Measurements from ENCODE around the gene CDH18.
"Not testable (repeated sequence)": the region's sequence is repeated elsewhere in the genome, so short reads cannot be mapped to it uniquely, and the experiment has no call there.

CDH18 gene

DNA sequence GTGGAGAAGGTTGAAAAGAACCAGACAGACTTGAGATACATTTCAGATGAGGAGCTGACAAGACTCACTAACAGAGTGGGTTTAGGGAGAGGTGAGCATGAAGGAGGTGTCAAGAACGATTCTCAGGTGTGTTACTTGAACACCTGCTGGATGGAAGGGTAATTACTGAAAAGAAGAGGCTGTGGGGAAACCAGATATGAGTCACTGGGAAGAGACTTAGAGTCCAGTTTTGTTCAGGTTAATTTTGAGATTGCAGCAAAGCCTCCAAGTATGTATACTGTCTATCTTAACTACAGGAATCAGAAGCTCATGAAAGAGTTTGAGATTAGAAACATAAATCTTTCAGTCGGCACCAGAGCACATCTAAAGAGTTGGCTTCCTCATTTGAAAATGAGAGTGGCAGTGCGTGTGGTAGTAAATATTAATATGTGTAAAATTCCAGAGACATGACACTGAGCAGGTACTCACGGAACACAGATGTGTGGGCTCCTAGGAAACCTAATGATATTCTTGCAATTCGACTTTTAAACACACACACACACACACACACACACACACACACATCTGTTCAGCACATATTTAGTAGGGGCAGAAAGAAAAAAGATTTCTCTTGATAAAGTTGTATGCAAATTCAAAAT is 197.1 kb downstream of the CDH18 start:
- TF ChIP-seq, protein P1, sequence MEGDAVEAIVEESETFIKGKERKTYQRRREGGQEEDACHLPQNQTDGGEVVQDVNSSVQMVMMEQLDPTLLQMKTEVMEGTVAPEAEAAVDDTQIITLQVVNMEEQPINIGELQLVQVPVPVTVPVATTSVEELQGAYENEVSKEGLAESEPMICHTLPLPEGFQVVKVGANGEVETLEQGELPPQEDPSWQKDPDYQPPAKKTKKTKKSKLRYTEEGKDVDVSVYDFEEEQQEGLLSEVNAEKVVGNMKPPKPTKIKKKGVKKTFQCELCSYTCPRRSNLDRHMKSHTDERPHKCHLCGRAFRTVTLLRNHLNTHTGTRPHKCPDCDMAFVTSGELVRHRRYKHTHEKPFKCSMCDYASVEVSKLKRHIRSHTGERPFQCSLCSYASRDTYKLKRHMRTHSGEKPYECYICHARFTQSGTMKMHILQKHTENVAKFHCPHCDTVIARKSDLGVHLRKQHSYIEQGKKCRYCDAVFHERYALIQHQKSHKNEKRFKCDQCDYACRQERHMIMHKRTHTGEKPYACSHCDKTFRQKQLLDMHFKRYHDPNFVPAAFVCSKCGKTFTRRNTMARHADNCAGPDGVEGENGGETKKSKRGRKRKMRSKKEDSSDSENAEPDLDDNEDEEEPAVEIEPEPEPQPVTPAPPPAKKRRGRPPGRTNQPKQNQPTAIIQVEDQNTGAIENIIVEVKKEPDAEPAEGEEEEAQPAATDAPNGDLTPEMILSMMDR (IDR thresholded peaks at IDR 0.05; ENCODE audit: low read length, missing control alignments) = no peak
- H3K4me3 ChIP-seq (replicated peaks; ENCODE audit: low read depth, low read length) = no peak overlapping the region
- DNase-seq (ENCODE audit: low read depth) = no peak

DNA sequence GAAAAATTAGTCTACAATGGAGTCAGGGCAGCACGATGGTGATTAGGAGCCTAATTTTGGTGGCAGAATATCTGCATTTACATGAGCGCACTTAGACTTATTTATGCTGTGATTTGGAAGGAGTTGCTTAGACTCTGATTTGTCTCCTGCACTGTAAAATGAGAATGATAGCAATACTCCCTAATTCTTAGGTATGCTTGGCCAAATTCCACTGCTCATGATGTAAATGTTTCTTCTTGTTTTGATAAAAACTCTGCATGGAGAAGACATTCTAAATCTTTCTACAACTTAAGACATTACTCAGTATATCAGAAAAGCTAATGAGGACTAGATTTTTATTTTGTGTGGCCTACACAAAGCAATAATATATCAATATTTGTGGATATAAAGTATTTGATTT is 205.4 kb downstream of the CDH18 start:
- peak; percentile 10 for DNase-seq (ENCODE audit: low read depth)
- TF ChIP-seq, protein P1 (IDR thresholded peaks at IDR 0.05; ENCODE audit: low read length, missing control alignments) = no peak

DNA sequence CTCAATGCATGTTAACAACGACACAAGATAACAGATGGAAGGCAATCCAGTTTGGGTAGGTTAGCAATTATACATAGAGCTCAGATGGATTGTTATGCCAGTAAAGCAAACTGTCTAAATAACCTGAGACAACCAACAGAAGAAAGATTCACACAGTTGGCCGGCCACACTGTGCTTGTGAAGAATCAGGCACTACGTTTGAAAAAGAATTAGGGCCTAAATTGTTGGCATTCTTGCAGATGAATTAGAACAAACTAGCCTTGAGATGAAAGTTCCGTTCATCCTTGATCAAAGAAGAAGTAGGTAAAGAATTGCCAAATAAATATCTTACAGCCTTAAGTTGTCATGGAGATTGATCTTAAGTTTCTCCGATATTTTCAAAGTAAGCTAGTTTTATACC is 210.6 kb downstream of the CDH18 start:
- no peak for DNase-seq (ENCODE audit: low read depth)

More for the DNA sequence above, 205.4 kb downstream of the CDH18 start:
- H3K4me3 ChIP-seq (replicated peaks; ENCODE audit: low read depth, low read length) = no peak overlapping the region

GRCh38 chr5:19776886-19777285 is 211.1 kb downstream of the CDH18 start:
- H3K4me3 ChIP-seq (replicated peaks; ENCODE audit: low read depth, low read length); DNase-seq (ENCODE audit: low read depth): not testable (repeated sequence)

More for the DNA sequence above, 210.6 kb downstream of the CDH18 start:
- no peak overlapping the region for H3K4me3 ChIP-seq (replicated peaks; ENCODE audit: low read depth, low read length)
- TF ChIP-seq, protein P1 (IDR thresholded peaks at IDR 0.05; ENCODE audit: low read length, missing control alignments) = no peak

GRCh38 chr5:19771174-19771835 is 216.7 kb downstream of the CDH18 start:
- DNase-seq (ENCODE audit: low read depth) = peak; percentile 45
- no peak overlapping the region for H3K4me3 ChIP-seq (replicated peaks; ENCODE audit: low read depth, low read length)
- TF ChIP-seq, protein P1 (IDR thresholded peaks at IDR 0.05; ENCODE audit: low read length, missing control alignments) = no peak

- peak; percentile 32 for DNase-seq (ENCODE audit: low read depth)
- no peak overlapping the region for H3K4me3 ChIP-seq (replicated peaks; ENCODE audit: low read depth, low read length)
- TF ChIP-seq, protein P1 (IDR thresholded peaks at IDR 0.05; ENCODE audit: low read length, missing control alignments) = no peak
These were observed 217.6 kb downstream of the CDH18 start for GRCh38 chr5:19770396-19770795.

- peak; percentile 21 for DNase-seq (ENCODE audit: low read depth)
- TF ChIP-seq, protein P1 (IDR thresholded peaks at IDR 0.05; ENCODE audit: low read length, missing control alignments) = no peak
- H3K4me3 ChIP-seq (replicated peaks; ENCODE audit: low read depth, low read length) = no peak overlapping the region
These were observed 220.0 kb downstream of the CDH18 start for GRCh38 chr5:19767987-19768386.
